Fibroblast of lung (primary cell): Measurements from ENCODE around the gene NCAPH2. TPM values are rescaled to one million over a fixed set of nuclear protein-coding genes. Genes with fewer than 3 reads are reported as not detected.

Source experiments
- DNase-seq, 2 donors: peaks; one replicate each; pipeline versions ENCODE4 v3.0.0 to v3.0.0-alpha.2; 2010; ENCODE audit warnings: low read depth in 2 of 2
- H2AFZ ChIP-seq: 2 replicates; pipeline ENCODE4 v1.5.1; 2012; ENCODE audit warnings: low read length, control low read depth, inconsistent platforms
- H3K27ac ChIP-seq: 2 replicates; pipeline ENCODE4 v1.5.1; 2011; ENCODE audit warnings: low read length, control low read depth; ENCODE audit not compliant: insufficient read depth
- H3K27me3 ChIP-seq: 2 replicates; pipeline ENCODE4 v1.5.1; 2011; ENCODE audit warnings: mild to moderate bottlenecking, low read length; ENCODE audit not compliant: control insufficient read depth, insufficient read depth
- H3K36me3 ChIP-seq: 2 replicates; pipeline ENCODE4 v1.5.1; 2011; ENCODE audit warnings: low read length; ENCODE audit not compliant: control insufficient read depth, insufficient read depth
- H3K4me1 ChIP-seq: 2 replicates; pipeline ENCODE4 v1.5.1; 2011; ENCODE audit warnings: low read length; ENCODE audit not compliant: control insufficient read depth, insufficient read depth; ENCODE audit errors: extremely low read depth
- H3K4me2 ChIP-seq: 2 replicates; pipeline ENCODE4 v1.5.1; 2011; ENCODE audit warnings: low read length, control low read depth; ENCODE audit not compliant: insufficient read depth; ENCODE audit errors: extremely low read depth
- H3K4me3 ChIP-seq, 4 experiments: fragments of 200-600 bp in 1 of 4; sonication (generic) in 1 of 4; replicated peaks in 1 of 4; 2 replicates each; pipeline ENCODE4 v1.5.1; 2011 to 2016; ENCODE audit warnings: low read length in 4 of 4, low read depth in 3 of 4, mild to moderate bottlenecking in 3 of 4, control low read depth in 2 of 4, inconsistent platforms in 1 of 4, mixed read lengths in 1 of 4; ENCODE audit not compliant: insufficient read depth in 1 of 4; ENCODE audit errors: control extremely low read depth in 1 of 4
- H3K79me2 ChIP-seq: 2 replicates; pipeline ENCODE4 v1.5.1; 2012; ENCODE audit warnings: mild to moderate bottlenecking, low read length, inconsistent platforms; ENCODE audit not compliant: control insufficient read depth, insufficient read depth
- H3K9ac ChIP-seq: 2 replicates; pipeline ENCODE4 v1.5.1; 2011; ENCODE audit warnings: mild to moderate bottlenecking, low read length, control low read depth; ENCODE audit not compliant: insufficient read depth
- H3K9me3 ChIP-seq: 2 replicates; pipeline ENCODE4 v1.5.1; 2012; ENCODE audit warnings: low read depth, low read length; ENCODE audit not compliant: control insufficient read depth, insufficient read depth
- H4K20me1 ChIP-seq: 2 replicates; pipeline ENCODE4 v1.5.1; 2011; ENCODE audit warnings: low read length; ENCODE audit not compliant: control insufficient read depth, insufficient read depth; ENCODE audit errors: extremely low read depth
- EZH2 ChIP-seq: IDR thresholded peaks from 2 replicates; pipeline ENCODE4 v1.5.1; 2012; ENCODE audit warnings: low read length, control low read depth, mild to moderate bottlenecking; ENCODE audit errors: missing control alignments
- polyA plus RNA-seq, 2 donors: library from polyadenylated mRNA; depleted of rRNA in 1 of 2; stranded (reverse) in 1 of 2; unstranded in 1 of 2; fragments of >200 nt; gene quantifications; 2 replicates each; pipeline ENCODE4 v1.2.1, GENCODE V29; 2011 to 2012; ENCODE audit warnings: missing spikeins in 1 of 2
- total RNA-seq: library from RNA; depleted of rRNA; stranded (reverse); fragments of >200 nt; gene quantifications from 2 replicates; pipeline ENCODE4 v1.2.1, GENCODE V29; 2014
- TF ChIP-seq, protein P1 (sequence below), 2 donors: IDR thresholded peaks in 1 of 2; conservative IDR thresholded peaks in 1 of 2; 1 replicate in 1 of 2; 2 replicates in 1 of 2; pipeline ENCODE4 v1.5.1; 2011 to 2012; ENCODE audit warnings: low read length in 2 of 2, control low read depth in 1 of 2, inconsistent platforms in 1 of 2, low read depth in 1 of 2, mild to moderate bottlenecking in 1 of 2

Gene NCAPH2
- total and polyA plus RNA-seq, 2 donors (not counting 1 experiment from before 2014, with no cell fraction given): 12.0 to 18.3 TPM

DNA sequence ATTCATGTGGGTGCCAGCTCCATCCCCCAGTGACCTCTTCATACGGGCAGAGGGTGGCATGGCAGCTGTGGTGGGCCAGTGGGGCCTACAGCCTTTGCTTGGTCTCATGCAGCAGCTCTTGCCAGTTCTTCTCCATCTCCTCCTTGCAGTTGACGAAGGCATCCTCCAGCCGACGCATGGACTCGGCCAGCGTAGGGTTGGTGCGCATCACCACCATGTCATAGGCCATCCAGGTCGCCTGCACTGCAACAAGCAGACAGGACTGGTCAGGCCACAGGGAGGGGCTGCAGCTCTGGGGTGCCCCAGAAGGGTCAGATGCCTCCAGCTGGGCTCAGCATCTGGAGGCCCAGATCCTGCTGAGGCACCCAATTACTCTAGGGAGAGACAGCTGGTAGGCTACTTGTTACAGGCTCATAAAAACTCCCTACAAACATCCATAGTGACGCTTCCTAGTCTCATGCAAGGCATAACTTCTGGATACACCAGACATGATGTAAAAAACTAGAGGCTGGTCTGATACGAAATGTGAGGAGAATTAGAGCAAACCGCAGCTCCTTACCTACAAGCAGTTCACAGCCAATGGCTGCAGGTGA, 43.2 kb downstream of the NCAPH2 start:
- no peak for TF ChIP-seq EZH2
- TF ChIP-seq, protein P1, sequence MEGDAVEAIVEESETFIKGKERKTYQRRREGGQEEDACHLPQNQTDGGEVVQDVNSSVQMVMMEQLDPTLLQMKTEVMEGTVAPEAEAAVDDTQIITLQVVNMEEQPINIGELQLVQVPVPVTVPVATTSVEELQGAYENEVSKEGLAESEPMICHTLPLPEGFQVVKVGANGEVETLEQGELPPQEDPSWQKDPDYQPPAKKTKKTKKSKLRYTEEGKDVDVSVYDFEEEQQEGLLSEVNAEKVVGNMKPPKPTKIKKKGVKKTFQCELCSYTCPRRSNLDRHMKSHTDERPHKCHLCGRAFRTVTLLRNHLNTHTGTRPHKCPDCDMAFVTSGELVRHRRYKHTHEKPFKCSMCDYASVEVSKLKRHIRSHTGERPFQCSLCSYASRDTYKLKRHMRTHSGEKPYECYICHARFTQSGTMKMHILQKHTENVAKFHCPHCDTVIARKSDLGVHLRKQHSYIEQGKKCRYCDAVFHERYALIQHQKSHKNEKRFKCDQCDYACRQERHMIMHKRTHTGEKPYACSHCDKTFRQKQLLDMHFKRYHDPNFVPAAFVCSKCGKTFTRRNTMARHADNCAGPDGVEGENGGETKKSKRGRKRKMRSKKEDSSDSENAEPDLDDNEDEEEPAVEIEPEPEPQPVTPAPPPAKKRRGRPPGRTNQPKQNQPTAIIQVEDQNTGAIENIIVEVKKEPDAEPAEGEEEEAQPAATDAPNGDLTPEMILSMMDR (conservative IDR thresholded peaks at IDR 0.05 in 1 of 2, IDR thresholded peaks at IDR 0.05 in 1 of 2; ENCODE audit: low read depth in 1 of 2, low read length in 2 of 2): no peak
- H3K36me3 ChIP-seq: no peaks in the 10 kb centered on the region
- no peak overlapping the region for H3K9ac ChIP-seq
- H3K4me1 ChIP-seq: no peaks in the 10 kb centered on the region
- H3K9me3 ChIP-seq: no peaks in the 10 kb centered on the region
- H4K20me1 ChIP-seq: no peaks in the 10 kb centered on the region
- no peak for DNase-seq
- H3K79me2 ChIP-seq: no peaks in the 10 kb centered on the region
- no peak overlapping the region for H3K27ac ChIP-seq
- H3K27me3 ChIP-seq: peaks cover 23% of the 10 kb centered on the region
- H3K4me3 ChIP-seq: no peak overlapping the region
- no peak overlapping the region for H3K4me2 ChIP-seq
- no peak overlapping the region for H2AFZ ChIP-seq

GRCh38 chr22:50553310-50553709, 45.3 kb downstream of the NCAPH2 start:
- no peak for TF ChIP-seq EZH2
- TF ChIP-seq, protein P1 (conservative IDR thresholded peaks at IDR 0.05 in 1 of 2, IDR thresholded peaks at IDR 0.05 in 1 of 2; ENCODE audit: low read depth in 1 of 2, low read length in 2 of 2): no peak
- H3K27me3 ChIP-seq: peaks cover 12% of the 10 kb centered on the region

DNA sequence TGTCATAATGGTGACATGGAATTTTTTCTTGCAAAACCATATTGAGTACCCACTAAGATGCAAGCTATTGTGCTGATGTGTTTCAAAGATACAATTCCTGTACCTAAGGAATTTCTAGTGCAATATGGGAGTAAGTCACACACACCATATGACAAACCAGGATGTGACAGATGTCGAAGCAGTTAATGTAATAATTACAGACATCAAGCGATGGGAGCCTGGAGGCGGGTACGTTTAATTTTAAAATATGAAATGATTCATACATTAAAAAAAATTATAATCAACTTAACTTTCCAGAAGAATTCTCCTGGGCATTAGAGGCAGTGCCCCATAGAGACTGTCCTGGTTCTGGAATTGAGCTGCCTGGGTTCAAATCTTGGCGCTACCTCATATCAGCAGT, 48.7 kb downstream of the NCAPH2 start:
- DNase-seq: no peak
- TF ChIP-seq, protein P1 (conservative IDR thresholded peaks at IDR 0.05 in 1 of 2, IDR thresholded peaks at IDR 0.05 in 1 of 2; ENCODE audit: low read depth in 1 of 2, low read length in 2 of 2): no peak
- TF ChIP-seq EZH2: no peak
- H3K36me3 ChIP-seq: no peaks in the 10 kb centered on the region
- H3K4me2 ChIP-seq: no peak overlapping the region
- no peaks in the 10 kb centered on the region for H3K79me2 ChIP-seq
- no peaks in the 10 kb centered on the region for H3K4me1 ChIP-seq
- H4K20me1 ChIP-seq: no peaks in the 10 kb centered on the region
- no peak overlapping the region for H2AFZ ChIP-seq
- H3K27ac ChIP-seq: no peak overlapping the region
- H3K27me3 ChIP-seq: peaks cover 11% of the 10 kb centered on the region
- H3K9ac ChIP-seq: no peak overlapping the region
- no peak overlapping the region for H3K4me3 ChIP-seq
- H3K9me3 ChIP-seq: no peaks in the 10 kb centered on the region

More at GRCh38 chr22:50553310-50553709, 45.3 kb downstream of the NCAPH2 start:
- no peak overlapping the region for H3K4me3 ChIP-seq
- H3K9ac ChIP-seq: no peak overlapping the region
- H2AFZ ChIP-seq: no peak overlapping the region
- H3K36me3 ChIP-seq: no peaks in the 10 kb centered on the region
- H3K9me3 ChIP-seq: no peaks in the 10 kb centered on the region
- no peak for DNase-seq
- no peaks in the 10 kb centered on the region for H4K20me1 ChIP-seq
- no peaks in the 10 kb centered on the region for H3K79me2 ChIP-seq
- no peaks in the 10 kb centered on the region for H3K4me1 ChIP-seq
- H3K27ac ChIP-seq: no peak overlapping the region
- no peak overlapping the region for H3K4me2 ChIP-seq
